MM.1S (cell line): Measurements from ENCODE around the gene ADCY5.

ENCODE experiments used
- DNase-seq: peaks from one replicate; pipeline ENCODE4 v3.0.0-alpha.2; 2015
- H2AFZ ChIP-seq: fragments of 300-600 bp; sonication (generic); 2 replicates; pipeline ENCODE4 v1.6.0; 2016; ENCODE audit warnings: antibody characterized with exemption, low read length
- H3F3A ChIP-seq: fragments of 300-600 bp; sonication (generic); 2 replicates; pipeline ENCODE4 v1.6.1; 2016; ENCODE audit warnings: mild to moderate bottlenecking, antibody characterized with exemption, low read length, moderate library complexity, mixed read lengths; ENCODE audit not compliant: insufficient read depth
- H3K27ac ChIP-seq: fragments of 300-600 bp; sonication (generic); 2 replicates; pipeline ENCODE4 v1.5.1; 2016; ENCODE audit warnings: mild to moderate bottlenecking, low read length
- H3K27me3 ChIP-seq: fragments of 300-600 bp; sonication (generic); replicated peaks from 2 replicates; pipeline ENCODE4 v1.6.0; 2016; ENCODE audit warnings: low read length; ENCODE audit not compliant: insufficient read depth
- H3K36me3 ChIP-seq: fragments of 300-600 bp; sonication (generic); replicated peaks from 2 replicates; pipeline ENCODE4 v1.6.1; 2016; ENCODE audit warnings: mild to moderate bottlenecking, low read length, mixed read lengths; ENCODE audit not compliant: insufficient read depth
- H3K4me1 ChIP-seq: fragments of 300-600 bp; sonication (generic); 2 replicates; pipeline ENCODE4 v1.6.1; 2016; ENCODE audit warnings: low read length, mixed read lengths
- H3K4me2 ChIP-seq: fragments of 300-600 bp; sonication (generic); 2 replicates; pipeline ENCODE4 v1.6.0; 2016; ENCODE audit warnings: low read depth, low read length
- H3K4me3 ChIP-seq: fragments of 300-600 bp; sonication (generic); 2 replicates; pipeline ENCODE4 v1.5.1; 2016; ENCODE audit warnings: low read length, mixed read lengths
- H3K79me2 ChIP-seq: fragments of 300-600 bp; sonication (generic); 2 replicates; pipeline ENCODE4 v1.6.1; 2016; ENCODE audit warnings: mixed run types, low read length, mixed read lengths
- H3K9ac ChIP-seq: fragments of 300-600 bp; sonication (generic); 2 replicates; pipeline ENCODE4 v1.6.1; 2016; ENCODE audit warnings: low read length, mixed read lengths
- H3K9me2 ChIP-seq: fragments of 300-600 bp; sonication (generic); replicated peaks from 2 replicates; pipeline ENCODE4 v1.6.1; 2016; ENCODE audit warnings: mild to moderate bottlenecking, low read length, mixed read lengths; ENCODE audit not compliant: insufficient read depth
- H3K9me3 ChIP-seq: fragments of 300-600 bp; sonication (generic); replicated peaks from 2 replicates; pipeline ENCODE4 v1.6.1; 2016; ENCODE audit warnings: mild to moderate bottlenecking, low read length, mixed read lengths; ENCODE audit not compliant: insufficient read depth
- H4K20me1 ChIP-seq: fragments of 300-600 bp; sonication (generic); 2 replicates; pipeline ENCODE4 v1.6.1; 2016; ENCODE audit warnings: mild to moderate bottlenecking, low read length, moderate library complexity, mixed read lengths; ENCODE audit not compliant: insufficient read depth
- CTCF ChIP-seq: fragments of 300-600 bp; sonication (generic); IDR thresholded peaks from 2 replicates; pipeline ENCODE4 v1.5.1; 2016; ENCODE audit warnings: antibody characterized with exemption, low read length, mixed read lengths
- EZH2 ChIP-seq: fragments of 300-600 bp; sonication (generic); optimal IDR thresholded peaks from 2 replicates; pipeline ENCODE3; 2017; ENCODE audit warnings: low read depth, mild to moderate bottlenecking, antibody characterized with exemption, low read length, mixed read lengths
- EZH2phosphoT487 ChIP-seq: fragments of 300-600 bp; sonication (generic); IDR thresholded peaks from 2 replicates; pipeline ENCODE4 v1.6.1; 2018; ENCODE audit warnings: antibody characterized with exemption, low read length

ADCY5 gene

GRCh38 chr3:123397921-123398785, 50.7 kb downstream of the ADCY5 start:
- H4K20me1 ChIP-seq: no peaks in the 10 kb centered on the region
- H3K27ac ChIP-seq: no peak overlapping the region
- H3K4me1 ChIP-seq: peaks cover 9% of the 10 kb centered on the region
- H3K27me3 ChIP-seq: no peaks in the 10 kb centered on the region
- no peaks in the 10 kb centered on the region for H3K9me2 ChIP-seq
- no peak overlapping the region for H3K4me2 ChIP-seq
- H3K79me2 ChIP-seq: no peaks in the 10 kb centered on the region
- H3K9ac ChIP-seq: no peak overlapping the region
- H3K4me3 ChIP-seq: no peak overlapping the region
- no peak overlapping the region for H2AFZ ChIP-seq
- TF ChIP-seq EZH2phosphoT487 (no peak), EZH2 (no peak), CTCF (no peak)
- no peaks in the 10 kb centered on the region for H3F3A ChIP-seq
- H3K36me3 ChIP-seq: no peaks in the 10 kb centered on the region
- DNase-seq: no peak
- H3K9me3 ChIP-seq: no peaks in the 10 kb centered on the region

- Histone ChIP-seq H3K9ac (no peak overlapping the region), H3K79me2 (no peaks in the 10 kb centered on the region), H4K20me1 (no peaks in the 10 kb centered on the region), H3K4me1 (peaks cover 9% of the 10 kb centered on the region), H3K36me3 (no peaks in the 10 kb centered on the region), H3K9me3 (no peaks in the 10 kb centered on the region), H3K27ac (no peak overlapping the region), H3K4me2 (no peak overlapping the region), H3K27me3 (no peaks in the 10 kb centered on the region), H3F3A (no peaks in the 10 kb centered on the region), H3K4me3 (no peak overlapping the region), H3K9me2 (no peaks in the 10 kb centered on the region), H2AFZ (no peak overlapping the region)
- no peak for DNase-seq
- TF ChIP-seq CTCF: no peak
- no peak for TF ChIP-seq EZH2phosphoT487
- TF ChIP-seq EZH2: no peak
These were observed 51.8 kb downstream of the ADCY5 start for GRCh38 chr3:123397050-123397590.

- no peaks in the 10 kb centered on the region for H3F3A ChIP-seq
- no peak overlapping the region for H3K9ac ChIP-seq
- H3K9me2 ChIP-seq: no peaks in the 10 kb centered on the region
- H3K4me1 ChIP-seq: peaks cover 9% of the 10 kb centered on the region
- H3K27me3 ChIP-seq: no peaks in the 10 kb centered on the region
- TF ChIP-seq EZH2 (no peak), EZH2phosphoT487 (no peak), CTCF (no peak)
- no peaks in the 10 kb centered on the region for H4K20me1 ChIP-seq
- H3K79me2 ChIP-seq: no peaks in the 10 kb centered on the region
- DNase-seq: no peak
- no peak overlapping the region for H3K27ac ChIP-seq
- H3K36me3 ChIP-seq: no peaks in the 10 kb centered on the region
- H3K4me3 ChIP-seq: no peak overlapping the region
- H2AFZ ChIP-seq: no peak overlapping the region
- no peaks in the 10 kb centered on the region for H3K9me3 ChIP-seq
- no peak overlapping the region for H3K4me2 ChIP-seq
These were observed 52.5 kb downstream of the ADCY5 start for GRCh38 chr3:123396171-123397049.
